Osteocyte (in vitro differentiated cells): ENCODE measurements around the gene VPS37D. TPM values are rescaled to one million over a fixed set of nuclear protein-coding genes. Genes with fewer than 3 reads are reported as not detected.

ENCODE experiments used
- DNase-seq: peaks from one replicate; pipeline ENCODE4 v3.0.0; 2021; ENCODE audit warnings: mixed read lengths; ENCODE audit not compliant: unreplicated experiment; ENCODE audit errors: extremely low spot score
- H3K27ac Mint-ChIP-seq: one replicate; pipeline ENCODE4 v1.8.0; 2021; ENCODE audit warnings: mild to moderate bottlenecking, mixed read lengths; ENCODE audit not compliant: unreplicated experiment
- H3K27me3 Mint-ChIP-seq: one replicate; pipeline ENCODE4 v1.8.0; 2021; ENCODE audit warnings: mixed read lengths; ENCODE audit not compliant: unreplicated experiment
- H3K36me3 Mint-ChIP-seq: one replicate; pipeline ENCODE4 v1.8.0; 2021; ENCODE audit warnings: mixed read lengths; ENCODE audit not compliant: unreplicated experiment
- H3K4me1 Mint-ChIP-seq: one replicate; pipeline ENCODE4 v1.8.0; 2021; ENCODE audit warnings: mixed read lengths; ENCODE audit not compliant: unreplicated experiment
- H3K4me3 Mint-ChIP-seq: one replicate; pipeline ENCODE4 v1.8.0; 2021; ENCODE audit warnings: mild to moderate bottlenecking, moderate library complexity, mixed read lengths; ENCODE audit not compliant: unreplicated experiment
- H3K9me3 Mint-ChIP-seq: one replicate; pipeline ENCODE4 v1.8.0; 2021; ENCODE audit warnings: mixed read lengths; ENCODE audit not compliant: unreplicated experiment
- total RNA-seq: library from RNA; stranded (reverse); gene quantifications from 2 replicates; pipeline ENCODE4 v1.2.1, GENCODE V29; 2021
- TF ChIP-seq, protein P1 (sequence below): fragments of 200-600 bp; sonication (generic); IDR thresholded peaks from 2 replicates; pipeline ENCODE4 v1.5.0; 2021; ENCODE audit warnings: antibody characterized with exemption, mild to moderate bottlenecking, moderate library complexity

The VPS37D gene
- total RNA-seq, 1 donor from 2014 or later, result 5.0 TPM

DNA sequence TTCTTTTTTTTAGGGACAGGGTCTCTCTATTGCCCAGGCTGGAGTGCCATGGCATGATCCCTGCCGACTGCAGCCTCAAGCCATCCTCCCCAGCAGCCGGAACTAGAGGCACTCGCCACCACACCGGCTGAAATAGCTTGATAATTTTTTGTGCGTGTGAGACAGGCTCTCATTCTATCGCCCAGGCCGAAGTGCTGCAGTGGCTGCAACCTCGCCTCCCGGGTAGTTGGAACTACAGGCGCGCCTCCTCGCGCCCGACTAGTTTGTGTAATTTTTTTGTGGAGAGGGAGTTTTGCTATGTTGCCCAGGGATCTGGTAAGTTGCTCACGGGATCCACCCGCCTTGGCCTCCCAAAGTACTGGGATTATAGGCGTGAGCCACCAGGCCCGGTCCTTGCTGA is 17.7 kb downstream of the VPS37D start:
- no peak overlapping the region for H3K27ac Mint-ChIP-seq
- H3K27me3 Mint-ChIP-seq, result no peaks in the 10 kb centered on the region
- H3K36me3 Mint-ChIP-seq, result peaks cover 18% of the 10 kb centered on the region
- TF ChIP-seq, protein P1, sequence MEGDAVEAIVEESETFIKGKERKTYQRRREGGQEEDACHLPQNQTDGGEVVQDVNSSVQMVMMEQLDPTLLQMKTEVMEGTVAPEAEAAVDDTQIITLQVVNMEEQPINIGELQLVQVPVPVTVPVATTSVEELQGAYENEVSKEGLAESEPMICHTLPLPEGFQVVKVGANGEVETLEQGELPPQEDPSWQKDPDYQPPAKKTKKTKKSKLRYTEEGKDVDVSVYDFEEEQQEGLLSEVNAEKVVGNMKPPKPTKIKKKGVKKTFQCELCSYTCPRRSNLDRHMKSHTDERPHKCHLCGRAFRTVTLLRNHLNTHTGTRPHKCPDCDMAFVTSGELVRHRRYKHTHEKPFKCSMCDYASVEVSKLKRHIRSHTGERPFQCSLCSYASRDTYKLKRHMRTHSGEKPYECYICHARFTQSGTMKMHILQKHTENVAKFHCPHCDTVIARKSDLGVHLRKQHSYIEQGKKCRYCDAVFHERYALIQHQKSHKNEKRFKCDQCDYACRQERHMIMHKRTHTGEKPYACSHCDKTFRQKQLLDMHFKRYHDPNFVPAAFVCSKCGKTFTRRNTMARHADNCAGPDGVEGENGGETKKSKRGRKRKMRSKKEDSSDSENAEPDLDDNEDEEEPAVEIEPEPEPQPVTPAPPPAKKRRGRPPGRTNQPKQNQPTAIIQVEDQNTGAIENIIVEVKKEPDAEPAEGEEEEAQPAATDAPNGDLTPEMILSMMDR, result no peak
- no peaks in the 10 kb centered on the region for H3K9me3 Mint-ChIP-seq
- peak overlapping the region; percentile 55 for H3K4me3 Mint-ChIP-seq
- no peak for DNase-seq
- peaks cover 30% of the 10 kb centered on the region for H3K4me1 Mint-ChIP-seq

DNA sequence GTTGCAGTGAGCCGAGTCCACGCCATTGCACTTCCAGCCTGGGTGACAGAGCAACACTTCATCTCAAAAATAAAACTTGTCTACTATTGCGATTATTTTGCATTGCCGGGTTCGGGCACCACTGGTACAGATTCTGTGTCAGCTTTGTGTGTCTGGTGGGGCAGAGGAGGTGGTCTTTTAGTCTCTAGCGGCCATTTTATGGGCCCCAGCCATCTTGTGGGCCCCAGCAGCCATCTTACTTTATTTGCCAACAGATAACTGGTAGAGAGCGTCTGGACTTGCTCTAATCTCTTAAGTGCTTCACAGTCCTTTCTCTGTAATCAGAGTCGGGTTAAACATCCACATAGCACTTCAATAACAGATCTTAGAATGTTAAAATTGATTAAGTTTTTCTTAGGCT is 20.7 kb downstream of the VPS37D start:
- TF ChIP-seq, protein P1, result no peak
- Mint-ChIP-seq H3K4me3 (no peak overlapping the region), H3K4me1 (peaks cover 8% of the 10 kb centered on the region), H3K36me3 (peaks cover 29% of the 10 kb centered on the region), H3K27me3 (no peaks in the 10 kb centered on the region), H3K9me3 (no peaks in the 10 kb centered on the region), H3K27ac (no peak overlapping the region)
- DNase-seq, result no peak

DNA sequence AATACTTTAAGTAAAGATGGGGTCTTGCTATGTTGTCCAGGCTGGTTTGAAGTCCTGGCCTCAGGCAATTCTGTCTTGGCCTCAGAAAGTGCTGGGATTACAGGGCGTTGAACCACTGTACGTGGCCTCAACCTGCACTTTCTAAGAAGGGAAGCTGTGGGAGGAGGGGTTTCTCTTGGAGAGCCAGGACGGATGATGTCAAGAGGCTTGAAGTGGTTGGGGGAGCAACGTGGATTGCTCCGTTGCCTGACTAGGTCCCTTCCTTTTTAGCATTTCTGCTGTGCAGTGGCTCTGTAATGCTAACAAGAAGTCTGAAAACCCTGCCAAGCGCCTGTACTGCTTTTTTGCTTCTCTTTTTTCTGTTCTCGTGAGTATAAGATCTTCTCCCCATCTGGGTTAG is 23.0 kb downstream of the VPS37D start:
- DNase-seq, result no peak
- Mint-ChIP-seq H3K9me3 (no peaks in the 10 kb centered on the region), H3K36me3 (peaks cover 38% of the 10 kb centered on the region), H3K27ac (no peak overlapping the region), H3K4me3 (no peak overlapping the region), H3K4me1 (no peaks in the 10 kb centered on the region), H3K27me3 (no peaks in the 10 kb centered on the region)
- TF ChIP-seq, protein P1, result no peak

DNA sequence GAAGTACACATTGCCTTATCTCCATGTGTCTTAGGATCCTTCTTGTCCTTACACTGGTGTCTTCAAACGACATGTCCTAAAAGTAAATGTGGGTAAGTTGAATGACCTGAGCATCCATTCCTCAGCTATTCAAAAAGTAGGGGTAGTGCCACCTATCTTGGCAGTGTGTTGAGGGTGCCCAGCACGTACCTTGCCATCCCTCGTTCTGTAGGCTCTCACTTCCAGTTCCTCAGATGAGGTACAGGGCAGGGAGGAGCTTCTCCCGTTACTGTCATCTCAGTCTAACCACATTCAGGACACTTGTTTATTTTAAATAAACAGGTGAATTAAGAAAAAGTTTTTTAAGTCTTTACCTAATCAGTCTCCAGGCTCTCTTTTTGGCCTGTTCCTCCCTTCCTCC is 28.7 kb downstream of the VPS37D start:
- Mint-ChIP-seq H3K4me1 (no peaks in the 10 kb centered on the region), H3K27me3 (no peaks in the 10 kb centered on the region), H3K4me3 (no peak overlapping the region), H3K36me3 (peaks cover 35% of the 10 kb centered on the region), H3K9me3 (no peaks in the 10 kb centered on the region), H3K27ac (no peak overlapping the region)
- TF ChIP-seq, protein P1, result no peak
- no peak for DNase-seq

DNA sequence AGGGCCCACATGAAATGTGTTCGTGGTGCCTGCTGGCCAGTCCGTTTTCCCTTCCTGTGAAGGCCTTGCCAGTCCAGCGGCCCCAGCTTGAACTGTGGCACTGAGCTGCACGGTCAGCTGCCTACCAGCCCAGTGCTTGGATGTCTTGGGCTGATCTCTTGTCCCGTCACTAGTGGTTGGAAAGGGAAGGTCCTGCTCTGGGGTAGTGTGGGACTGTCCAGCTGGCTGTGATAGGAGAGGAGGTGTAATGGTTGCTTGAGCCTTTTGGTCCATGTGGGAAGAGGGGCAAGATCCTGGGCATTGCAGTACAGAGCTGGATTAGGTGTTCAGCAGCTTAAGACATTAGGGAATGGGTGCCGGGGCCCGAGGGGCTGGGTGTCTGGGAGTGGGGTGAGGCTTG is 30.8 kb downstream of the VPS37D start:
- Mint-ChIP-seq H3K9me3 (no peaks in the 10 kb centered on the region), H3K4me1 (no peaks in the 10 kb centered on the region), H3K27me3 (no peaks in the 10 kb centered on the region), H3K36me3 (peaks cover 34% of the 10 kb centered on the region), H3K4me3 (no peak overlapping the region), H3K27ac (no peak overlapping the region)
- TF ChIP-seq, protein P1, result no peak
- no peak for DNase-seq
